Nucleus accumbens (tissue), 56 donors: ENCODE results near the gene CTBP2.
A peak's percentile ranks its signal among the peaks of the same experiment; 100 is the strongest.

ENCODE experiments used
- DNase-seq, 56 donors: peaks; one replicate each; lab custom pipeline; 2025; lab: John Stamatoyannopoulos, UW

Gene CTBP2

GRCh38 chr10:125004571-125005311 lies 155.6 kb downstream of the CTBP2 start:
- no peak for DNase-seq

- DNase-seq, result no peak
Measured at GRCh38 chr10:125003901-125004467, 156.4 kb downstream of the CTBP2 start.

- no peak for DNase-seq
Measured at GRCh38 chr10:125003146-125003900, 157.0 kb downstream of the CTBP2 start.

GRCh38 chr10:125002423-125003145 lies 157.8 kb downstream of the CTBP2 start:
- no peak for DNase-seq

- no peak for DNase-seq
Measured at GRCh38 chr10:125002047-125002422, 158.3 kb downstream of the CTBP2 start.

GRCh38 chr10:125001313-125002046 lies 158.9 kb downstream of the CTBP2 start:
- DNase-seq, result peak in 9 of 56 donors; percentile 29 to 69 (median 55)

GRCh38 chr10:125000366-125001312 lies 159.7 kb downstream of the CTBP2 start:
- DNase-seq, result peak in 35 of 56 donors; percentile 17 to 79 (median 56)

GRCh38 chr10:124999433-125000365 lies 160.7 kb downstream of the CTBP2 start:
- peak in 19 of 56 donors; percentile 23 to 71 (median 44) for DNase-seq

- no peak for DNase-seq
Measured at GRCh38 chr10:124998624-124999291, 161.6 kb downstream of the CTBP2 start.

GRCh38 chr10:124997771-124998623 lies 162.4 kb downstream of the CTBP2 start:
- DNase-seq, result no peak

- no peak for DNase-seq
Measured at GRCh38 chr10:124997306-124997705, 163.1 kb downstream of the CTBP2 start.

- no peak for DNase-seq
Measured at GRCh38 chr10:124996854-124997215, 163.5 kb downstream of the CTBP2 start.

GRCh38 chr10:124996127-124996853 lies 164.1 kb downstream of the CTBP2 start:
- no peak for DNase-seq

GRCh38 chr10:124995605-124996004 lies 164.8 kb downstream of the CTBP2 start:
- DNase-seq, result no peak

- peak in 26 of 56 donors; percentile 20 to 79 (median 46) for DNase-seq
Measured at GRCh38 chr10:124994573-124995473, 165.5 kb downstream of the CTBP2 start.
